Keratinocyte (primary cell): Measurements from ENCODE around the gene OXT.
"Not testable (repeated sequence)": the region's sequence is repeated elsewhere in the genome, so short reads cannot be mapped to it uniquely, and the experiment has no call there.

ENCODE experiments used
- CTCF ChIP-seq, 3 experiments: IDR thresholded peaks in 1 of 3; conservative IDR thresholded peaks in 1 of 3; optimal IDR thresholded peaks in 1 of 3; 2 replicates in 2 of 3; 3 replicates in 1 of 3; pipeline versions ENCODE3 to v1.5.1; 2011; ENCODE audit warnings: low read length in 3 of 3, mild to moderate bottlenecking in 3 of 3, moderate library complexity in 2 of 3, control low read depth in 1 of 3, inconsistent platforms in 1 of 3; ENCODE audit not compliant: insufficient read depth in 2 of 3; ENCODE audit errors: extremely low read depth in 1 of 3
- EZH2 ChIP-seq: IDR thresholded peaks from one replicate; pipeline ENCODE4 v1.6.1; 2012; ENCODE audit warnings: inconsistent platforms, mild to moderate bottlenecking, low read length, moderate library complexity

GRCh38 chr20:3022559-3023490, 48.6 kb upstream of the OXT start:
- not testable (repeated sequence) for TF ChIP-seq CTCF (optimal IDR thresholded peaks at IDR 0.05 in 1 of 3, IDR thresholded peaks at IDR 0.05 in 1 of 3, conservative IDR thresholded peaks at IDR 0.05 in 1 of 3; ENCODE audit: extremely low read depth in 1 of 3, insufficient read depth in 2 of 3, low read length in 3 of 3); EZH2
